Parathyroid adenoma (tissue), 2 donors: ENCODE measurements around the gene ATE1.

Source experiments
- H2AFZ ChIP-seq: fragments of 300-600 bp; sonication (generic); one replicate; pipeline ENCODE4 v1.7.0; 2017; ENCODE audit warnings: antibody characterized with exemption, mild to moderate bottlenecking
- H3K27ac ChIP-seq: fragments of 300-600 bp; sonication (generic); one replicate; pipeline ENCODE4 v1.7.0; 2017
- H3K27me3 ChIP-seq: fragments of 300-600 bp; sonication (generic); one replicate; pipeline ENCODE4 v1.7.0; 2017; ENCODE audit warnings: low read length; ENCODE audit not compliant: control insufficient read depth, insufficient read depth
- H3K36me3 ChIP-seq: fragments of 300-600 bp; sonication (generic); one replicate; pipeline ENCODE4 v1.7.0; 2017; ENCODE audit warnings: low read length; ENCODE audit not compliant: control insufficient read depth, insufficient read depth
- H3K4me1 ChIP-seq: fragments of 300-600 bp; sonication (generic); one replicate; pipeline ENCODE4 v1.7.0; 2017; ENCODE audit warnings: control low read depth
- H3K4me2 ChIP-seq: fragments of 300-600 bp; sonication (generic); one replicate; pipeline ENCODE4 v1.7.0; 2017; ENCODE audit warnings: low read length
- H3K4me3 ChIP-seq: fragments of 300-600 bp; sonication (generic); one replicate; pipeline ENCODE4 v1.7.0; 2017; ENCODE audit warnings: low read depth, low read length
- H3K79me2 ChIP-seq: fragments of 300-600 bp; sonication (generic); one replicate; pipeline ENCODE4 v1.7.0; 2017; ENCODE audit warnings: control low read depth
- H3K9ac ChIP-seq: fragments of 300-600 bp; sonication (generic); one replicate; pipeline ENCODE4 v1.7.0; 2017; ENCODE audit warnings: mild to moderate bottlenecking
- H3K9me3 ChIP-seq: fragments of 300-600 bp; sonication (generic); one replicate; pipeline ENCODE4 v1.7.0; 2017; ENCODE audit warnings: low read length; ENCODE audit not compliant: control insufficient read depth
- CTCF ChIP-seq: fragments of 300-600 bp; sonication (generic); IDR thresholded peaks from one replicate; pipeline ENCODE4 v1.7.0; 2017; ENCODE audit warnings: antibody characterized with exemption, mild to moderate bottlenecking
- donor health status: primary hyperparathyroidism.

ATE1 gene

GRCh38 chr10:121754666-121755065 is 173.2 kb downstream of the ATE1 start:
- no peak for TF ChIP-seq CTCF
- Histone ChIP-seq H3K27me3 (no peaks in the 10 kb centered on the region), H3K4me3 (no peak overlapping the region), H2AFZ (no peak overlapping the region), H3K4me2 (no peak overlapping the region), H3K27ac (no peak overlapping the region), H3K4me1 (no peaks in the 10 kb centered on the region), H3K36me3 (no peaks in the 10 kb centered on the region), H3K9me3 (no peaks in the 10 kb centered on the region), H3K9ac (no peak overlapping the region), H3K79me2 (no peaks in the 10 kb centered on the region)

- Histone ChIP-seq H3K9ac (no peak overlapping the region), H2AFZ (no peak overlapping the region), H3K36me3 (no peaks in the 10 kb centered on the region), H3K4me3 (no peak overlapping the region), H3K27me3 (no peaks in the 10 kb centered on the region), H3K9me3 (no peaks in the 10 kb centered on the region), H3K27ac (no peak overlapping the region), H3K4me1 (no peaks in the 10 kb centered on the region), H3K79me2 (no peaks in the 10 kb centered on the region), H3K4me2 (no peak overlapping the region)
- TF ChIP-seq CTCF = peak; percentile 33
These were observed 173.9 kb downstream of the ATE1 start for GRCh38 chr10:121753726-121754476.

GRCh38 chr10:121751191-121751760 is 176.6 kb downstream of the ATE1 start:
- Histone ChIP-seq H3K27ac (no peak overlapping the region), H2AFZ (no peak overlapping the region), H3K36me3 (no peaks in the 10 kb centered on the region), H3K9me3 (no peaks in the 10 kb centered on the region), H3K9ac (no peak overlapping the region), H3K4me3 (no peak overlapping the region), H3K27me3 (no peaks in the 10 kb centered on the region), H3K79me2 (no peaks in the 10 kb centered on the region), H3K4me1 (no peaks in the 10 kb centered on the region), H3K4me2 (no peak overlapping the region)
- TF ChIP-seq CTCF = no peak

- H3K4me1 ChIP-seq = no peaks in the 10 kb centered on the region
- H3K4me2 ChIP-seq = no peak overlapping the region
- no peak overlapping the region for H2AFZ ChIP-seq
- H3K36me3 ChIP-seq = no peaks in the 10 kb centered on the region
- no peak overlapping the region for H3K4me3 ChIP-seq
- no peak overlapping the region for H3K9ac ChIP-seq
- H3K27me3 ChIP-seq = no peaks in the 10 kb centered on the region
- H3K79me2 ChIP-seq = no peaks in the 10 kb centered on the region
- TF ChIP-seq CTCF = no peak
- H3K9me3 ChIP-seq = no peaks in the 10 kb centered on the region
- H3K27ac ChIP-seq = no peak overlapping the region
These were observed 180.6 kb downstream of the ATE1 start for GRCh38 chr10:121747163-121747775.
